HG03108 (cell line): ENCODE measurements around the gene TNP2.
"Not testable (repeated sequence)": the region's sequence is repeated elsewhere in the genome, so short reads cannot be mapped to it uniquely, and the experiment has no call there.

Experiments used
- ATAC-seq: cut with Tn5 transposase; IDR thresholded peaks from one replicate; pipeline ENCODE4 v1.9.1; 2021; ENCODE audit warnings: moderate library complexity; ENCODE audit not compliant: unreplicated experiment

TNP2 gene

DNA sequence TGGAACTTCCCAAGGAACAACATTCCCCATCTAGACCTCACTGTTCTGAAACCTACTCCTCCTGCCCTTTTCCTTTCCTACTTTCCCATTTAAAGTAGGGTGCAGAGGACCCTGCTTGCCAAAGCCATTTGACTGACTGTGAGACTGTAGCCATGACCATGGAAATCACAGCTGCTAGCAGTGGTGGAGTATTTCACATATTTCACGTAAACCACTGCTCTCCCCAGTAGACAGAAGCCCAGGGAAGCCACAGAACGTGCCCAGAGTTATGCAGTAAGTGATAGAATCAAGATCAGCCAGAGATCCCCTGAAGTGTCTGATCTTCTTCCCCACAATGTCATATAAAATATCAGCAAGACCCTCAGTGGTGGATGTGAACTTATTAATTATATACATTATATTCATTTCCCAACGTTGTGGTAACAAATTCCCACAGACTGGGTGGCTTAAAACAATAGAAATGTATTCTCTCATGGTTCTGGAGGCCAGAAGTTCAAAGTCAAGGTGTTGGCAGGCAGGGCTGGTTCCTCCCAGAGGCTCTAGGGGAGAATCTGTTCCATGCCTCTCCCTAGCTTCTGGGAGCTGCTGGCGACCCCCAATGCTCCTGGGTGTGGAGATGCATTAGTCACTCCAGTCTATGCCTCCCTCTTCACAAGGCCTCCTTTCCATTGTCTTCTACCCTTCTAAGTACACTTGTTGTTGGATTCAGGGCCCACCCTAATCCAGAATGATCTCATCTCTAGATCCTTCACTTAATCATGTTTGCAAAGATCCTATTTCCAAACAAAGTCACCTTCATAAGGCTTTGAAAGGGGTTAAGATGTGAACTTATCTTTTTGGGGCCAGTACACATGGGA lies 32.7 kb upstream of the TNP2 start:
- ATAC-seq, result no peak

DNA sequence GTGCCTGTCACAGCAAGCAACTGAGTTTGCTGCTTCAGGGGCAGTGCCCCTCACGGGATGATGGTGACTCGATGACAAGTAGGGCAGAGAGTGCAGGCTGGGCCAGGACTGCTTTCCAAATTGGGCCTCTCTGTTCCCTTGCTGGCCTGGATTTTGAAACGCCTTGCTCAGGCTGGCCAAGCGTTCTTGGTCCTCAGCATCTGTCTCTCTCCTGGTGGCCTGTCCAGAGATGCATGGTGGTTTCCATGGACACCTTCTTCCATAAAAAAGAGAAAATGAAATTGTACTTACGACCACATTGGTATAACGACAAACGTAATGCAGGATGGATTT lies 31.4 kb upstream of the TNP2 start:
- no peak for ATAC-seq

GRCh38 chr16:11299865-11300559 lies 30.9 kb upstream of the TNP2 start:
- ATAC-seq, result no peak

- peak; percentile 45 for ATAC-seq
Measured at GRCh38 chr16:11298950-11299547, 29.9 kb upstream of the TNP2 start.

DNA sequence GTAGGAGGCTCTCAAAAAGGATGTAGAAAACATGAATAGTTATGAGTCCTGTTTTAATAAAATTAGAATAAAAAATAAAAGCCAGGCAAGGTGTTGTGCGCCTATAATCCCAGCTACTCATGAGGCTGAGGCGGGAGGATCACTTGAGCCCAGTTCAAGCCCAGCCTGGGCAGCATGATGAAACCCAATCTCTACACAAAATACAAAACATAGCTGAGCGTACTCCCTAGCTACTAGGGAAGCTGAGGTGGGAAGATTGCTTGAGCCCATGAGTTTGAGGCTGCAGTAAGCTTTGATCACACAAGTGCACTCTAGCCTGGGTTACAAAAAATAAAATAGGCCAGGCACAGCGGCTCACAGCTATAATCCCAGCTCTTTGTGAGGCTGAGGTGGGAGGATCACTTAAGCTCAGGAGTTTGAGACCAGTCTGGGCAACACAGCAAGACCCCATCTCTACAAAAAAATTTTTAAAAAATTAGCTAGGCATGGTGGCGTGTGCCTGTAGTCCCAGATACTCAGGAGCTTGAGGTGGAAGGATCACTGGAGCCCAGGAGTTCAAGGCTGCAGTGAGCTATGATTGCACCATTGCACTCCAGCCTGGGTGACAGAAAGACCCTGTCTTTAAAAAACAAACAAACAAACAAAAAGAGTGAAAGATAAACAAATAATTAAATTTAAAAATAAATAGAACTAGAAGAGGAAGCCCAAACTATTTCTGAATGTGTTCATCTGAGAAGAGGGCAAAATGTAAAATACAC lies 29.2 kb upstream of the TNP2 start:
- no peak for ATAC-seq

GRCh38 chr16:11297492-11298142 lies 28.5 kb upstream of the TNP2 start:
- peak; percentile 68 for ATAC-seq

DNA sequence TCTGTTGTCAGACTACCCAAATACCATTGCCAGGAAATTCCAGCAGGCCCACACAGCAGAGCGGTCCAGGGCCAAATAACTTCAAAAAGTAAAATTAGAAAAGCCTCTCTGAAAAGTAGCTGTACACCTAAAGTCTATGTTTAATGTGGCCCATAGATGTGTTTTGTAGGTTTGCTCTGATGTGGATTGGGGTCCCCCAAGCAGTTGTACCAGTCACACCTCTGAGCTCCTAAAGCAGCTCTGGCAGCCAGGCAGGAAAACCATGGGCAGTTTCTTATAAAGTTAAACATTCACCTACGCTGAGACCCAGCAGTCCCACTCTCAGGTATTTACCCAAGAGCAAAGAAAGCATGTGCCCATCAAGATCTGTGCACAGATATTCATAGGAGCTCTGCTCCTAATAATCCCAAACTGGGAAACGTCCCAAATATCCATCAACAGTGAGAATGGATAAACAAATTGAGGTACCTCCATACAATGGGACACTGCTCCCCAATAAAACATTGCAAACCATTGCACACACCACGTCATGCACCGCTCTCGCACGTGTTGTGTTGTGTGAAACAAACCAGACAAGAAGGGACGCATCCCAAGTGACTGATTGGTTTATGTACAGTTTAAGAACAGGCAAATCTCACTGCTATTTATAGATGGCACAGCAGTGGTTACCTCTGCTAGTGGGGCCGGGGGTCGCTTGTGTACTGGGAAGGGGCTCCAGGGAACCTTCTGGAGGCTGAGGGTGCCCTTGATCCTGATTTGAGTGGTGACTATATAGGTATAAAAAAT lies 27.8 kb upstream of the TNP2 start:
- no peak for ATAC-seq

GRCh38 chr16:11296351-11296705 lies 27.2 kb upstream of the TNP2 start:
- ATAC-seq, result no peak

DNA sequence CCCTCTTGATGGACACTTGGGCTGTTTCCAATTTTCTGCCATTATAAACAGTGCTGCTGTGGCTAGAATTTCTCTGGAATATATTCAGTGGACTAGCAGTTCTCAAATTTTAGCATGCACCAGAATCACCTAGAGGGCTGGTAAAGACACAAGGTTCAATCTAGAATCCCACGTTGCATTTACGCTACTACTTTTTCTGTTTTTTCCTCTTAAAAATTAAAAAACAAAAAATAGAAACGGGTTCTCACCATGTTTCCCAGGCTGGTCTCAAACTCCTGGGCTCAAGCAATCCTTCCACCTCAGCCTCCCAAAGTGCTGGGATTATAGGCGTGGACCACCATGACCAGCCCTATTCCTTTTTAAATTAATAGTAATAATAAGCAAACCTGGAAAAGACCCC lies 26.5 kb upstream of the TNP2 start:
- ATAC-seq, result no peak

- ATAC-seq, result no peak
Measured at GRCh38 chr16:11292076-11292748, 23.1 kb upstream of the TNP2 start.

DNA sequence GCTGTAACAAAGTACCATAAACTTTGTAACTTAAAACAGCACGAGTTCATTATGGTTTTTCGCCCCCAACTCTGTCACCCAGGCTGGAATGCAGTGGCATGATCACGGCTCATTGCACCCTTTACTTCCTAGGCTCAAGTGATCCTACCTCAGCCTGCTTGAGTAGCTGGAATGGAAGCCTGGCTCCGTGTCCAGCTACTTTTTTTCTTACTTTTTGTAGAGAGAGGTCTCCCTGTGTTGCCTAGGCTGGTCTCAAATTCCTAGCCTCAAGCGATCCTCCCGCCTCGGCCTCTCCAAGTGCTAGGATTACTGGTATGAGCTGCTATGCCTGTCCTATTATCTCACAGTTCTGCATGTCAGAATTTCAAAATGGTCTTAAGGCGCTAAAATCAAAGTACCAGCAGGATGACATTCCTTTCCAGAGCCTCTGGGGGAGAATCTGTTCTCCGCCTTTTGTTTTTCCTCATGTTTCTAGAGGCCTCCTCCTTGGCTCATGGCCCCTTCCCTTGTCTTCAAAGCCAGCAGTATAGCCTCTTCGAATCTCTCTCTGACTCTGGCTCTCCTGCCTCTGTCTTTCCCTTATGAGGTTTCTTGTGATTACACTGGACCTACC lies 22.1 kb upstream of the TNP2 start:
- no peak for ATAC-seq

- ATAC-seq, result no peak
Measured at GRCh38 chr16:11290102-11290893, 21.2 kb upstream of the TNP2 start.

DNA sequence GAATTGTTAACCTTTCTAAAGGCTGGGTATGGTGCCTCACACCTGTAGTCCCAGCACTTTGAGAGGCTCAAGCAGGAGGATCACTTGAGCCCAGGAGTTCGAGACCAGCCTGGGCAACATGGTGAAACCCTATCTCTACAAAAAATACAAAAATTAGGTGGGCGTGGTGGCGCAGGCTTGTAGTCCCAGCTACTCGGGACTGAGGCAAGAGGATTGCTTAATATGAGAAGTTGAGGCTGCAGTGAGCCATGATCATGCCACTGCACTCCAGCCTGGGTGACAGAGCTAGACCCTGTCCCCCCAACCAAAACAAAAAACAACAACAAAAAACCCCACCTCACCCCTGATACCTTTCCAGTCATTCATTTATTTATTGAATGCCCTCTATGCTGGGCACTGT lies 20.6 kb upstream of the TNP2 start:
- not testable (repeated sequence) for ATAC-seq

DNA sequence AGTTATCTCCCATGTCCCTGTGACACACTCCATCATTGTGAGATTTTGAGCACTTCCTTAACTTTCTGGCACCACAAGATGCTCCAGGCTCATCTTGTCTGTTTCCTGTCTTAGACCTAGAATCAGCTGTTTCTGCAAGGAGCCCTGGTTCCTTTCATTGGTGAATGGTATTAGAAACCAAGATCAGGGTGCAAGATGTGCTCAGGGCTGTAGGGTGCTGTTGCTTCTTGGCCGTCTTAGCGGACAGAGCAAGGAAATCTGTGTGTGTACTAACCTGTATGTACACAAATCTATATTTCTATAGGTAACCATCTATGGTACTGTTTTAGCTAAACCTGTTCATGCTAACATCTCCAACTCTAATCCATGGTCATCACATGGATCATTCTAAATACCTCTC lies 20.1 kb upstream of the TNP2 start:
- no peak for ATAC-seq

- no peak for ATAC-seq
Measured at GRCh38 chr16:11285842-11286241, 16.7 kb upstream of the TNP2 start.

DNA sequence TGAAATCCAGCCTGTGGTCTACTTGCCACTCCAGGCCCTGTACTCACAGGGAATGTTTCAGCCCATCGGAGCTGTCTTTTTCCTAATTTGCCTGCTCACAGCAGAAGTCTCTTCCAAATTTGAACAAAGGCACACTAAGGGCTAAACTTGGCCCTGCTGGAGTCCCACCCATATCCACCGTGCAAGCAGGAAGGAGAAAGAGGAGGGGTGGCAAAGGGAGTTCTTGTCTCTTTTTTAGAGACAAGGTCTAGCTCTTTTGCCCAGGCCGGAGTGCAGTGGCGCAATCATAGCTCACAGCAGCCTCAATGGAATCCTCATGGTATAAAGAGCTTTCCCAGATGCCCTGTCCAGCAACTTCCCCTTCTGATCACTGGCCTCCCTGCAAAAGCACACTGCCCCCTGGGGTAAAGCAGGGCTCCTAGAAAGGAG lies 14.7 kb upstream of the TNP2 start:
- ATAC-seq, result no peak

DNA sequence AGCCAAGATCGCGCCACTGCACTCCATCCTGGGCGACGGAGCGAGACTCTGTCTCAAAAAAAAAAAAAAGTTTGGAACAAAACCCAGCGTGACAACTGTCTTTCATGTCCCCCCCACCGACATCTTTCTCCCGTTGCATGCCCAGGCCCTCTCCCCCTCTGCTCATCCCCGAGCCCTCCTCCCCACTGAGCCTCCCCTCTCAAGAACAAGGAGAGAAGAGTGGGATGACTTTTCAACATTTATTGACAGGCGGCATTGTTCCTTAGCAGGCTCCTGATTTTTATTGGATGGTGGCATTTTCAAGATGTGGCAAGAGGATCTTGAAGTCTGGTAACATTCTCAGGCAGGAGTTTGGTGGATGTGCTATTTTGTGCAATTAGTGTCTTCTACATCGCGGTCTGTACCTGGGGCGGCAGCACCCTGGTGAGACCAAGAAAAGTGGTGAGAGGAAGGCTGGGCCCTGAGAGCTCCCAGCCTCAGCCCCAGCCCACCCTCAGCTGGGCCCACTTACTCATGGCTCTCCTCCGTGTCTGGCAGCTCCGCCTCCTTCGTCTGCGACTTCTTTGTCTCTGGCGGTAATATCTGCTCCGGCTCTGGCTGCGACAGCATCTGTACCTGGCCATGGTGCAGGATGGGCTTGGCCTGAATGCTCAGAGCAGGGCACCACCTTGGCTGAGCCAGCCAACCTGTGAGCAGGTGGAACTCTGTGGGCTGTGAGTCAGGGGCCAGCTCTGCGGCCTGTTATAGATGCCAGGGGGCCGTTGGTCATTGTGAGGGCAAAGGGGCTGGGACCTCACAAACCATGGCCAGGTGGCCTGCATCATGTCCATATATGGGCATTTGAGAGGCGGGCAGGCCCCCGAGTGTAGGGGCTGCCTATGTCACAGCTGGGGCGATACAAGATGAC lies 11.7 kb upstream of the TNP2 start, which contains the start of gene PRM1:
Gene PRM1 (minus strand): TSS at position 715 of the 907 bp plus-strand sequence. CDS start 92 bp downstream, at position 623.
- no peak for ATAC-seq
